Measurements from ENCODE around the gene RNASE13. TPM values are rescaled to one million over a fixed set of nuclear protein-coding genes. Genes with fewer than 3 reads are reported as not detected.

Gene RNASE13
- total RNA-seq, 1 experiment from 2014 or later: not detected

DNA sequence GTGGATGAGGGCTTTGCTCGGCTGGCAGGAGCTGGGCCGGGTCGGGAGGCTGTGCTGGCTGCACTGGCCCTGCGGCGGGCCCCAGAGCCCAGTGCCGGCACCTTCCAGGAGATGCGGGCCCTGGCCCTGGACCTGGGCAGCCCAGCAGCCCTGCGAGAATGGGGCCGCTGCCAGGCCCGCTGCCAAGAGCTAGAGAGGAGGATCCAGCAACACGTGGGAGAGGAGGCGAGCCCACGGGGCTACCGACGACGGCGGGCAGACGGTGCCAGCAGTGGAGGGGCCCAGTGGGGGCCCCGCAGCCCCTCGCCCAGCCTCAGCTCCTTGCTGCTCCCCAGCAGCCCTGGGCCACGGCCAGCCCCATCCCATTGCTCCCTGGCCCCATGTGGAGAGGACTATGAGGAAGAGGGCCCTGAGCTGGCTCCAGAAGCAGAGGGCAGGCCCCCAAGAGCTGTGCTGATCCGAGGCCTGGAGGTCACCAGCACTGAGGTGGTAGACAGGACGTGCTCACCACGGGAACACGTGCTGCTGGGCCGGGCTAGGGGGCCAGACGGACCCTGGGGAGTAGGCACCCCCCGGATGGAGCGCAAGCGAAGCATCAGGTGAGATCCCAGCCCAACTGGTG lies 47.0 kb upstream of the RNASE13 start:
- no peaks in the 10 kb centered on the region for H3K9me2 ChIP-seq (ENCODE audit: insufficient read depth)
- H2AFZ ChIP-seq: no peak overlapping the region
- H3K36me3 ChIP-seq (ENCODE audit: low read depth): no peaks in the 10 kb centered on the region
- H3K9me3 ChIP-seq (ENCODE audit: insufficient read depth, low read depth): no peaks in the 10 kb centered on the region
- no peaks in the 10 kb centered on the region for H4K20me1 ChIP-seq (ENCODE audit: insufficient read depth)
- CTCF ChIA-PET: no interaction called here
- no peaks in the 10 kb centered on the region for H3F3A ChIP-seq (ENCODE audit: insufficient read depth, low read depth)
- H3K27ac ChIP-seq: no peak overlapping the region
- H3K27me3 ChIP-seq (ENCODE audit: insufficient read depth, low read depth): no peaks in the 10 kb centered on the region
- POLR2A ChIA-PET (ENCODE audit: unreplicated experiment): no interaction called here
- no peaks in the 10 kb centered on the region for H3K79me2 ChIP-seq (ENCODE audit: low read depth)
- DNase-seq: no peak
- no peak overlapping the region for H3K4me3 ChIP-seq
- BruUV-seq (replicated peaks): no TSS peak
- no peak overlapping the region for H3K4me2 ChIP-seq
- no peak for TF ChIP-seq EZH2 (IDR thresholded peaks at IDR 0.05; ENCODE audit: low read depth)
- TF ChIP-seq, protein P1, sequence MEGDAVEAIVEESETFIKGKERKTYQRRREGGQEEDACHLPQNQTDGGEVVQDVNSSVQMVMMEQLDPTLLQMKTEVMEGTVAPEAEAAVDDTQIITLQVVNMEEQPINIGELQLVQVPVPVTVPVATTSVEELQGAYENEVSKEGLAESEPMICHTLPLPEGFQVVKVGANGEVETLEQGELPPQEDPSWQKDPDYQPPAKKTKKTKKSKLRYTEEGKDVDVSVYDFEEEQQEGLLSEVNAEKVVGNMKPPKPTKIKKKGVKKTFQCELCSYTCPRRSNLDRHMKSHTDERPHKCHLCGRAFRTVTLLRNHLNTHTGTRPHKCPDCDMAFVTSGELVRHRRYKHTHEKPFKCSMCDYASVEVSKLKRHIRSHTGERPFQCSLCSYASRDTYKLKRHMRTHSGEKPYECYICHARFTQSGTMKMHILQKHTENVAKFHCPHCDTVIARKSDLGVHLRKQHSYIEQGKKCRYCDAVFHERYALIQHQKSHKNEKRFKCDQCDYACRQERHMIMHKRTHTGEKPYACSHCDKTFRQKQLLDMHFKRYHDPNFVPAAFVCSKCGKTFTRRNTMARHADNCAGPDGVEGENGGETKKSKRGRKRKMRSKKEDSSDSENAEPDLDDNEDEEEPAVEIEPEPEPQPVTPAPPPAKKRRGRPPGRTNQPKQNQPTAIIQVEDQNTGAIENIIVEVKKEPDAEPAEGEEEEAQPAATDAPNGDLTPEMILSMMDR (conservative IDR thresholded peaks at IDR 0.05): no peak
- intact Hi-C loops (cut with micrococcal nuclease; ENCODE audit: unreplicated experiment): no loop called here
- no peaks in the 10 kb centered on the region for H3K4me1 ChIP-seq (replicated peaks; ENCODE audit: insufficient read depth)

DNA sequence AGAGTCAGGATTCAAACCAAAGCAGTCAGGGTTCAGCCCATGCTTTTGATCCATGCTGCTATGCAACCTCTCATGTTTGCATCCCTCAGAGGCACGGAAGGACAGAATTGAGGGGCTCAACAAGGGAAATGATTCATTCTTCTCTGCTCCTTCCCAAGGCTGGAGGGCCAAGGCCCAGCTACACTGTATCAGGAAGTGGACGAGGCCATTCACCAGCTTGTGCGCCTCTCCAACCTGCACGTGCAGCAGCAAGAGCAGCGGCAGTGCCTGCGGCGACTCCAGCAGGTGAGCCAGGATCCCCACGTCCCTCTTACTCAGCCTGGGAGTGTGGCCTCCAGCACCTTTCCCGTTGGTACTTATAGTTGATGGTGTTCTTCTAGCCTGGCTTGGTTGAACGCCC lies 44.1 kb upstream of the RNASE13 start:
- Histone ChIP-seq H3K27me3 (ENCODE audit: insufficient read depth, low read depth) (no peaks in the 10 kb centered on the region), H3F3A (ENCODE audit: insufficient read depth, low read depth) (no peaks in the 10 kb centered on the region), H3K9me2 (ENCODE audit: insufficient read depth) (no peaks in the 10 kb centered on the region), H3K9me3 (ENCODE audit: insufficient read depth, low read depth) (no peaks in the 10 kb centered on the region), H3K36me3 (ENCODE audit: low read depth) (no peaks in the 10 kb centered on the region), H3K4me2 (no peak overlapping the region), H3K27ac (no peak overlapping the region), H3K4me3 (no peak overlapping the region), H3K79me2 (ENCODE audit: low read depth) (no peaks in the 10 kb centered on the region), H3K4me1 (replicated peaks; ENCODE audit: insufficient read depth) (no peaks in the 10 kb centered on the region), H4K20me1 (ENCODE audit: insufficient read depth) (no peaks in the 10 kb centered on the region), H2AFZ (no peak overlapping the region)
- intact Hi-C loops (cut with micrococcal nuclease; ENCODE audit: unreplicated experiment): no loop called here
- CTCF ChIA-PET: interaction anchor here (0.6 kb wide), 1 partner anchor 12 kb away, joined by 4 read pairs; no protein-coding TSS in a partner anchor
- TF ChIP-seq, protein P1 (conservative IDR thresholded peaks at IDR 0.05): no peak
- TF ChIP-seq EZH2 (IDR thresholded peaks at IDR 0.05; ENCODE audit: low read depth): no peak
- no peak for DNase-seq
- POLR2A ChIA-PET (ENCODE audit: unreplicated experiment): no interaction called here
- BruUV-seq (replicated peaks): no TSS peak

DNA sequence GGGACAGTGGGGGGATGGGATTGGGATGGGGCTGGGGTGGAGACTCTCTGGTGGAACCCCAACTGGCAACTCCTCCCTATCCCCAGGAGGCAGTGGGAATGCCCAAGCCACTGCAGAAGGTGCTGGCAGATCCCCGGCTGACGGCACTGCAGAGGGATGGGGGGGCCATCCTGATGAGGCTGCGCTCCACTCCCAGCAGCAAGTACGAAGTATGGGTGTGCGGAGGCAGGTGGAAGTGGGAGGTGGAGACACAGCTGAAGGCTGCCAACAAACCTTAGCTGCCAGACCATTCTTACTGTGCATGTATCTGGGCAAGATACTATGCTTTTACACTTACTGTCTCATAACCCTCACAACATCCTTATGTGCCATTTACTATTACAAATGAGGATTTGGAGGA lies 43.7 kb upstream of the RNASE13 start:
- no TSS peak for BruUV-seq (replicated peaks)

More for the DNA sequence above, 43.7 kb upstream of the RNASE13 start:
- Histone ChIP-seq H3K36me3 (ENCODE audit: low read depth) (no peaks in the 10 kb centered on the region), H3K27me3 (ENCODE audit: insufficient read depth, low read depth) (no peaks in the 10 kb centered on the region), H3K9me3 (ENCODE audit: insufficient read depth, low read depth) (no peaks in the 10 kb centered on the region), H3K9me2 (ENCODE audit: insufficient read depth) (no peaks in the 10 kb centered on the region), H3K4me3 (no peak overlapping the region), H3K4me2 (no peak overlapping the region), H3F3A (ENCODE audit: insufficient read depth, low read depth) (no peaks in the 10 kb centered on the region), H3K4me1 (replicated peaks; ENCODE audit: insufficient read depth) (no peaks in the 10 kb centered on the region), H3K27ac (no peak overlapping the region), H3K79me2 (ENCODE audit: low read depth) (no peaks in the 10 kb centered on the region), H4K20me1 (ENCODE audit: insufficient read depth) (no peaks in the 10 kb centered on the region), H2AFZ (no peak overlapping the region)
- no peak for DNase-seq
- ChIA-PET POLR2A (ENCODE audit: unreplicated experiment) (no interaction called here), CTCF (interaction anchor here (0.6 kb wide), 1 partner anchor 12 kb away, joined by 4 read pairs; no protein-coding TSS in a partner anchor)
- intact Hi-C loops (cut with micrococcal nuclease; ENCODE audit: unreplicated experiment): no loop called here
- TF ChIP-seq, protein P1 (conservative IDR thresholded peaks at IDR 0.05): no peak
- no peak for TF ChIP-seq EZH2 (IDR thresholded peaks at IDR 0.05; ENCODE audit: low read depth)

Data from PC-9 (cell line).